NCI-H2029 treated with DMSO at 0.1 percent for 48 hours (cell line): ENCODE measurements around the gene PSAP.
A peak's percentile ranks its signal among the peaks of the same experiment; 100 is the strongest.

Source experiments
- DNase-seq: peaks from one replicate; lab custom pipeline; 2025; lab: John Stamatoyannopoulos, UW

PSAP gene

DNA sequence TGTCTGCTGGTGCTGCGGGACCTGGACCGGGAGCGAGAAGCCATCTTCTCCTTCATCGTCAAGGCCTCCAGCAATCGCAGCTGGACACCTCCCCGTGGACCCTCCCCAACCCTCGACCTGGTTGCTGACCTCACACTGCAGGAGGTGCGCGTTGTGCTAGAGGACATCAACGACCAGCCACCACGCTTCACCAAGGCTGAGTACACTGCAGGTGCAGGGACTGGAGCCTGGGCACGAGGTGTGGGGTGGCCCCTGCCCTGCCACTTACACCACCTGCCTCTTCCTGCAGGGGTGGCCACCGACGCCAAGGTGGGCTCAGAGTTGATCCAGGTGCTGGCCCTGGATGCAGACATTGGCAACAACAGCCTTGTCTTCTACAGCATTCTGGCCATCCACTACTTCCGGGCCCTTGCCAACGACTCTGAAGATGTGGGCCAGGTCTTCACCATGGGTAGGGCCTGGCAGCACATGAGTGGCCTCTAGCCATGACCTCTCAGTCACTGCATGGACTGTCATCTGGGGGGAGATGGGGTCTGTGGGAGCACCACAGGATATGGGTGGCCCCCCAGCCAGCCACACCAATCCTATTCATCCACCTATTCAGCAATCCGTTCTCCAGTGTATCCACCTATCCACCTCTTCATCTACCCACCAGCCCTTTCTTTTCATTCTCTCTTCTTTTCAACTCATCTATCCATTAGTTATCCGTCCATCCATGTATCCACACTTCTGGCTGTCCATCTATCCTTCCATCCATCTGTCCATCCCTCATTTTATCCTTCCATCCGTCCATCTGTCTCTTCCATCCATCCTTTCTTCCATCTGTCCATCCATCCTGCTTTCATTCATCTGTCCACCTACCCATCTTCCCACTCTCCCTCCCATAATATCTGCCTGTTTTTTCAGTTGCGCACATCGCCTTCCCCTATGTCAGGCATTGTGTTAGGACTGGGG is 43.2 kb downstream of the PSAP start:
- no peak for DNase-seq

DNA sequence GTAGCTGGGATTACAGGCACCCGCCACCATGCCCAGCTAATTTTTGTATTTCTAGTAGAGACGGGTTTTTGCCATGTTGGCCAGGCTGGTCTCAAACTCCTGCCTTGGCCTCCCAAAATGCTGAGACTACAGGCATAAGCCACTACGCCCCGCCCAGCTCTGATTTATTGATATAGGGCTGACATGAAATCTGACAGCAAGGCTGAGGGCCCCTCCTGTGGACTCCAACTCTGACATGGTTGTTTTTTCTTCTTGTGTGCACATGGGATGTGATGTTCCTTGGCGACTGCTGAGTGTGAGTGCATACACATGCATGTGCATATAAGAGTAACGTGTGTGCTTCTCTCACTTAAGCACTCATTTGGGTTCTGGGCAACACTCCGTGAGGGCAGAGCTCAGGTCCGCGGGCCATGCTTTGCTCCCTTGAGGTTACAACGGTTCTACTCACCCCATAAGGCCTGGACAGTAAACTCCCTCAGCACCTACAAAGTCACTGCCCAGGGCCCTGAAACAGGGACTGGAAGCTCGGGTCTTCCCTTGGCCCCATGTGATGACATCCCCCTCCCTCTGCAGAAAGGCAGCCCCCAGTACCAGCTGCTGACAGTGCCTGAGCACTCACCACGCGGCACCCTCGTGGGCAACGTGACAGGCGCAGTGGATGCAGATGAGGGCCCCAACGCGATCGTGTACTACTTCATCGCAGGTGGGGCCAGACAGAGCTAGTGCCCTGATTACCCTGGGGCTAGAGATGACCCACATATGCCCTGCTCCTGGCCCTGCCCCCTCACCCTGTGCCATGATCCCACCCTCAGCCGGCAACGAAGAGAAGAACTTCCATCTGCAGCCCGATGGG is 44.1 kb downstream of the PSAP start:
- no peak for DNase-seq

DNA sequence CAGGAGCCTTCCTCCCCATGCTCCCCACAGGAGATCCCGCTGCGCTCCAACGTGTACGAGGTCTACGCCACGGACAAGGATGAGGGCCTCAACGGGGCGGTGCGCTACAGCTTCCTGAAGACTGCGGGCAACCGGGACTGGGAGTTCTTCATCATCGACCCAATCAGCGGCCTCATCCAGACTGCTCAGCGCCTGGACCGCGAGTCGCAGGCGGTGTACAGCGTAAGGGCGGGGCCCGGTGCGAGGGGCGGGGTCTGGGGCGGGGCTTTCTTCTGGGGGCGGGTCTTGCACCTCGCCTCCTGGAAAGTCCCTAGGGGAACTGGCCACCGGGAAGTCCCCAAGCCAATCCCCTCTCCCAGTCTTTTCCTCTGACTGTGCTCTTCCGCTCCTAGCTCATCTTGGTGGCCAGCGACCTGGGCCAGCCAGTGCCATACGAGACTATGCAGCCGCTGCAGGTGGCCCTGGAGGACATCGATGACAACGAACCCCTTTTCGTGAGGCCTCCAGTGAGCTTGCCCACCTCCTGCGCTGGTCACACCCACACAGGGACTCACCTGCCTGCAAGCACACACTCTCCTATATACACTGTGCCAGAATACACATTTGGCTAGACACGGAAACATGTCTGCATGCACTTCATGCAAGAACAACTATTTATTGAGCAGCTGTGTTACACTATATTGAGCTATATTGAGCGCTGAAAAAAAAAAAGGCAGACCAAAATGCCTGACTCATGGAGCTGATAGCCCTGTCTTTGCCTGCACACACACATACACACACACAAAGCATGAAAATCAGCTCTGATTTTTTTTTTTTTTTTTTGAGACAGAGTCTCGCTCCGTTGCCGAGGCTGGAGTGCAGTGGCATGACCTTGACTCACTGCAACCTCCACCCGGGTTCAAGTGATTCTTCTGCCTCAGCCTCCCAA is 45.0 kb downstream of the PSAP start:
- DNase-seq = peak; percentile 48

DNA sequence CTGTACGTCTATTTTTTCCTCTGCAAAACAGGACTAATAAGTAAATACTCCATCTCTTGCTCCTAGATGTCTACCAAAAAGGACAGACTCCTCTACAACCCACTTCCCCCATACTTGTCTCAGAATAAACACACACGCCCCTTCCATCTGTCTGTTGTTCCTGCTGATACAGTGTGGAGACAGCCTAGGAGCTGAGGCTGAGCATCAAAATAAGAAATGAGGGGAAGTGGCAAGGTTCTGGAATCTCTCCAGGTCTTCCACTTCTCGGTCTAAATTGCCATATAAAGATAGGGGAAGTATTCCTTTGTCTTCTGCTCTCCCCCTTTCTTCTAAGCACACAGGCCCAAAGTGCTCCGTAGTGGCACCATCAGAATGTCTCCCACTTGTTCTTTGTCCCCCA is 47.0 kb downstream of the PSAP start:
- DNase-seq = no peak

DNA sequence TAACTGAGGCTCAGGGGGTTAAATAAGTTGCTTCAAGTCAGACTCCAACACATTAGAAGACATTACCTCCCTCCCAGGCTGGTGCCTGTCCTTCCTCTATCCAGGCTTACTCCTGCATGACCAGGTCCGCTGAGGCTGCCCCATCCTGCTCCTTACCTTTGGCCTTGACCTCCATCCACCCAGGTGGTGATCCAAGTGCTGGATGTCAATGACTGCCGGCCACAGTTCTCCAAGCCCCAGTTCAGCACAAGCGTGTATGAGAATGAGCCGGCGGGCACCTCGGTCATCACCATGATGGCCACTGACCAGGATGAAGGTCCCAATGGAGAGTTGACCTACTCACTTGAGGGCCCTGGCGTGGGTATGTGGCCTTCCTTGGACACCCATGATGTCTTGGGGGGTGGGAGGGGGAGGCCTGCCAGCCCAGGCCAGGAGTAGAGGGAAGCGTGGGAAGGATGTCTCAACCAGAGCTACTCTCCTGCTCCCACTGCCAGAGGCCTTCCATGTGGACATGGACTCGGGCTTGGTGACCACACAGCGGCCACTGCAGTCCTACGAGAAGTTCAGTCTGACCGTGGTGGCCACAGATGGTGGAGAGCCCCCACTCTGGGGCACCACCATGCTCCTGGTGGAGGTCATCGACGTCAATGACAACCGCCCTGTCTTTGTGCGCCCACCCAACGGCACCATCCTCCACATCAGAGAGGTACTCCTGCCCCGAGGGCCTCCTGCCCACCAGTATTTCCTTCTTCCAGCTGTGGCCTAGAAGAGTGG is 48.1 kb downstream of the PSAP start:
- no peak for DNase-seq

DNA sequence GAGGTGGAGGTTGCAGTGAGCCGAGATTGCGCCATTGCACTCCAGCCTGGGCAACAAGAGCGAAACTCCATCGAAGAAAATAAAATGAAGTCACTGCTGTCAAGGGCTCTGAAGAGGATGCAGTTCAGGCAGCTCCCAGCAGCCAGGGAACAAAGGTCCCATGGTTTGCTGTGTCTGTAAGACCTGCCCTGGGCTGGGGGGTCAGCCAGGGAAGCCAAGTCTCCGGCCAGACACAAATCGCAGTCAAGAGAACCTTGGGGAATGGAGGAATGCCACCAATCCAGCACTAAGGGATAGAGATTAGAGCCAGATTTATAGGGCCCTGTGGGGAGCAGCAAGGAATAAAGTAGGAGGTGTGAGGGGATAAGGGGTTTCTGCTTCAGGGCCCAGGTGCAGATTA is 48.8 kb downstream of the PSAP start:
- no peak for DNase-seq

DNA sequence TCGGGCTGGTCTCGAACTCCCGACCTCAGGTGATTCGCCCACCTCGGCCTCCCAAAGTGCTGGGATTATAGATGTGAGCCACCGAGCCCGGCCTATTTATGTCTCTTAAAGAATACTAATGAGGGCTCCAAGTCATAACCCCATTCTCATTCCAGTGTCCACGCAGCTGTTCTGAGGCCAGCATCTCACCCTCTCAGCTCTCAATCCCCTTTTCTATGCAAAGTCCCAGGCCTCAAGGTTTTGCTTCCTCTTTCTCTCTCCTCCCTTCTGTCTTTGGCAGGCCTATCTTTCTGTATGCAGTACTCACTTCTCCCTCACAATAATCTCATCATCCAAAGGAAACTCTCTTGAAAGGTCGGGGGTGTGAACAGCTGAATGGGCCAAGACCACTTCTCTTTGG is 49.7 kb downstream of the PSAP start:
- no peak for DNase-seq

DNA sequence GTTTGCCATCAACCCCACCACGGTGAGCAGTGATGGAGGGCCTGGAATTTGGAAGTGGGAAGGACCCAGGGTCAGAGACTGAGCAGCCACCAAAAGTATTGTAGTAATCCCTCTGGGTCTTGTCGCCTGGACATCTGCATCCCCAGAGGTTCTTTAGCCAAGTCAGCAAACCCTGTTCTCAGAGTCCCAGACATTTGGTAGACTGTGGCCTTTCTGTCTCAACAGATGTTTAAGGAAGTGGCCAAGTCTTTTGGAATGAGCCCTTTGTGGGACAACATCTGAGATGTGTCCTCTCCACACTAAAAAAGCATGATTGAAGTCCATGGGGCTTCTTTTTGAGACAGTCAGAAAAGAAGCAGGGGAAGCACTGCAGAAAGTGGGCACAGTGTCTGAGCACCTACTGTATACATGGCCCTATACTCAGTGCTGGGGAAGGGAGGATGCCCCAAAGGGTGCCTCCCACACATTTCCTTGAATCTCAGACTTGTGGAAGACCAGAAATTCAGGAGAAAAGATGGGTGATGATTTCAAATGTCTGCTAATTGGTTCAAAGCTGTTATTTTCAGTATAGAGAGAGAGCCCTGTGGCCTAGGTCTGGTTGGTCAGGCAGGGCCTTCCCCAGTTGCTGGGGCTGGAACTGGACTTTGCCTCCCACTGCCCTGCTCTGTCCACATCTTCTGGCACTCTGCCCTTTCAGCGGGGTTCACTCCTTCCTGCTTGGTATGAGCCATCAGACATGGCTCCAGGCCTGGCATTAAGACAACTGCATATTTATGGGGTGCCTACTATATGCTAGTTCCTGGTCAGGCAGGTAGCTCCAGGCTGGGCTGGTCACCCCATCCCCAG is 51.2 kb downstream of the PSAP start:
- no peak for DNase-seq

DNA sequence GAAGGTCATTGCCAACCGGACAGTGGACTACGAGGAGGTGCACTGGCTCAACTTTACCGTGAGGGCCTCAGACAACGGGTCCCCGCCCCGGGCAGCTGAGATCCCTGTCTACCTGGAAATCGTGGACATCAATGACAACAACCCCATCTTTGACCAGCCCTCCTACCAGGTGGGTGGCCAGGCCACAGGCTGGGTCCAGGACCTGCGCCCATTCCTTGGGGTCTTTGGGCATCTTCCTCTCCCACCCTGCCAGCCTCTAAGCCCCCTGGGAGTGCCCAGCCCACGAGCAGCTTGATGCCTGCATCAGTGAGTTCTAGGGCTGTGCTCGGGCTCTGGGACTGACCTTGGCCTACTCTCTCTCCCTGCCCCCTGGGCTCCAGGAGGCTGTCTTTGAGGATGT is 51.9 kb downstream of the PSAP start:
- no peak for DNase-seq

DNA sequence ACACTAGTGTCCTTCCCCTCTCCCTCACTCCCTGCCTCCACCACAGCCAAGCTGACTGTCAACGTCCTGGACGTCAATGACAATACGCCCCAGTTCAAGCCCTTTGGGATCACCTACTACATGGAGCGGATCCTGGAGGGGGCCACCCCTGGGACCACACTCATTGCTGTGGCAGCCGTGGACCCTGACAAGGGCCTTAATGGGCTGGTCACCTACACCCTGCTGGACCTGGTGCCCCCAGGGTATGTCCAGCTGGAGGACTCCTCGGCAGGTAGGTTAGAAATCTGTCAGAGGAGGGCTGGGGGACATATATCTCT is 52.8 kb downstream of the PSAP start:
- DNase-seq = no peak

DNA sequence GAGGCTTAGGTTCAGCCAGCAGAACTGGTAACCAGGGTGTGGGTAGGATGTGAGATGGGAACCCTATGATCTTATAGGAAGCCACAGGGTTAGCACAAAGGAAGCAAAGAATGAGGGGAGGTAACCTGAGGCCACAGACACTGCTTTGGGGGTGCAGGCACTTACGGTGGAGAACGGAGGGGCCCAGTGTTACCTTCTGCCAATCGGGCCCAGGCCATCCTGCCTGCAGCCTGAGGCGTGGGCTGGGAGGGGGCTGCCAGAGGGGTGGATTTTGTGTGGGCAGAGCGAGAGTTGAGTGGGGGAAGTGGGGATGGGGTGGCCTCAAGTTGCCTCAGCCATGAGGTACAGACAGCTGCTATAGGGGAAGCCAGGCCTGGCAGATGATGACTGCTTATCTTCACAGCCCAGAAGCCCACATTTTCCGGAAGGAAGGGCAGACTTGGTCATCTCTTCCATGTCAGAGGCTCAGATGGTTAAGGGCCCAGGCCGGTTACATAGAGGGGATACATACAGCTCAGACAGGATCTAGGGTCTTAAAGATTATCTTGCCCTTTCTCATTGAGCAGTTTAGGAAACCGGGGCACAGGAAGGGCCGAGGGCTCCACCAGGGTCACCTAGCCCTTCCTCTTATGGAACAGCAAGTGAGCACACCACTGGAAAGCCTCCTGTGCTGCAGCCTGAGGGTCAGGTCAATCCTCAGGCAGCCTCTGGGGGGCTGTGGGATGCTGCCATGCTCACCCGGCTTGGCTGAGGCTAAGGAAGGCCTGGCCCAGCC is 53.3 kb downstream of the PSAP start:
- DNase-seq = no peak

DNA sequence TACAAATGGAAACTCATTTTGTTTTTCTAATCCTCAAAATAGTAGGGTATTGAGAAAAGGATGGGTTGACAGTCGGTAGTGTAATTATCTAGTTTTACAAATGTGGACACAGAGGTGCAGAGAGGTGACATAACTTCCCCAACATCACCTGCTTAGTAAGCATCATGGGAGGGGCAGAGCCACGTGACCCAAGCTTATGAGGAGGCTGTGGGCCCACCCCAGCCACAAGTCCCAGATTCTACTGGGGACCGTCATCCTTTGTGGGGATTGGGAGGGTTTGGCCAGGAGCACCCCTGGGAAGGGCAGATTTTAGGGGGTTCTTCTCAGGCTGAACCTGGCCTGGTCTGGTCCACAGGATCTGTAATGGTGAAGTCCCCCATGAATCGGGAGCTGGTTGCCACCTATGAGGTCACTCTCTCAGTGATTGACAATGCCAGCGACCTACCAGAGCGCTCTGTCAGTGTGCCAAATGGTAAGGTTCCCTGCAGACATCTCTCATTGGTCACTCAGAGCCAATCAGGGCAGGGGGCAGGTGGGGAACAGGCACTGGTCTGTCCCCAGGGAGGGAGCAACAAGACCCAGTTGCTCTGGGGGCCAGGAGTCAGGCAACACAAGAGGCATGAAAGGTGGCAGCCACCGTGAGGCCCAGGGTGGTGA is 54.2 kb downstream of the PSAP start:
- no peak for DNase-seq

DNA sequence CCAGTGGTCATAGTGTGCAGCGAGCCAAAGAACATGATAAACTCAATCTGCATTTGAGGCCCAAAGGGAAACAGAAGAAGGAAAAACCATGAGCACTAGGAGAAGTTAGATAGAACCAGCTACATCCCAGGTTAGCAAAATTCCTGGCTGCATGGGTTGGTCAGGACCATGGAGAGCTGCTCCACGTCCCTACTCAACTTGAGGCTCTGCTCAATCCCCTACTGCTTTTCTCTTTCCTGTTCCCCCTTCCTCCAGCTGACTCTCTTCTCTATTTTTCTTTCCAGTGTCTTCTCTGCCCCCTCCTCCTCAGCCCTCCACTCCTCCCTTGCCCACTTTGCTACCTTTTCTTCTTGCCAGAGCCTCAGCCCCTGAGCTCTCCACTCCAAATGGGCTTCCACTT is 55.8 kb downstream of the PSAP start:
- DNase-seq = no peak

DNA sequence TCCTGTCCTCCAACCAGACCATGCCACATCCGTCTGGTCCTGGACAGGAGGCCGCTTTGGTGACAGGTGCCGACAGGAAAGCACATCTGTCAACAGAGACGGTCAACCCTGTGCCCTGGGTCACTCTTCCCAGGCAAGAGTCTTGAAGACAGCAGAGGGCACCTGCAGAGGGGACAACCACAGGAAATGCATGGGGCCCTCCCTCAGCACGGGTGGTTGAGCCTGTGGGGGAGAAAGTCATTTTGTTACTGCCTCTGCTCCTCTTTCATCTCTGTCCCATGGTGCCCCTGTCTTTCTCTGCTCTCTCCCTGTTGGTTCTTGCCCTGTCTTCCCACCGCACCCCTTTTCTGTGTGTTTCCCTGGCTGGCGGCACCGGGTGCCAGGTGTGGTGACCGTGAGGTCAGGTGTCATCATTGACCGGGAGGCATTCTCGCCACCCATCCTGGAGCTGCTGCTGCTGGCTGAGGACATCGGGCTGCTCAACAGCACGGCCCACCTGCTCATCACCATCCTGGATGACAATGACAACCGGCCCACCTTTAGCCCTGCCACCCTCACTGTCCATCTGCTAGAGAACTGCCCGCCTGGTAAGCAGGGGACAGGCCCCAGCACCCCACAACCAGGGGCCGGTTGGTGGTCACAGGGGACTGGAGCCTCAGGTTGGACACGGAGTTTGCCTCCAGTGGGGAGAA is 60.2 kb downstream of the PSAP start:
- no peak for DNase-seq

DNA sequence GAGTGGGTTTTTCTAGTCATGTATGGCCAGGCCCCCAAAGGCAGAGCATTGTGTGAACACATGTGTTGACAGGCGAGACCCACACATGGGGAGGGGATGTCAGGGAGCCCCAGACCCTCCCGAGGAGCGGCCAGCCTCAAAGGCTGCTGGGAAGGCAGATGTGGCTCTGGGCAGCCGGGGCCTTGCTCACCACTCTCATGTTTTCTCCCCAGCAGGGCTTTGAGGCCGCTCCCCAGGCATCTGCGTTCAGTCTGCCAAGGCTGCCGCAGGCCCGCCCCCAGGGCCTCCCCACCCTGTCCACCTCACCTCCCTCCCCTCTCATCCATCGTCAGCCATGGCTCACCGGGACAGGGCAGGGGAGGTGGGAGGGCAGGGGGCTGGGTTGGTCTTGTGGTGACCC is 61.2 kb downstream of the PSAP start:
- no peak for DNase-seq

DNA sequence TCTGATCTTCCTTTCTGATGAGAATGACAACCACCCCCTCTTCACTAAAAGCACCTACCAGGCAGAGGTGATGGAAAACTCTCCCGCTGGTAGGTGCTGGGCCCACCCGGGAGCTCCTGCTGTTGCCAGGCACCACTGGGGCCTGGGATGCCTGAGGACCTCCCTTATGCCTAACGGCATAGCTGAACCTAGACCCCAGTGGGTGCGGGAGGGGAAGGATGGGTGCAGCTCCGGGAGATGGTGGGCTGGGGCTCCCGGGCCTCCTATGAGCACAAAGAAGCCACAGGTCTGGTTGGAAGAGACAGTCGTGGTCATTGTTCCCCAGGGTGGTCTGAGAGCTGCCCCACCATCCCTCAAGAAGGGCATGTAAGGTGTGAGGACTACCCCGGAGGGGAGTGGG is 62.1 kb downstream of the PSAP start:
- no peak for DNase-seq

DNA sequence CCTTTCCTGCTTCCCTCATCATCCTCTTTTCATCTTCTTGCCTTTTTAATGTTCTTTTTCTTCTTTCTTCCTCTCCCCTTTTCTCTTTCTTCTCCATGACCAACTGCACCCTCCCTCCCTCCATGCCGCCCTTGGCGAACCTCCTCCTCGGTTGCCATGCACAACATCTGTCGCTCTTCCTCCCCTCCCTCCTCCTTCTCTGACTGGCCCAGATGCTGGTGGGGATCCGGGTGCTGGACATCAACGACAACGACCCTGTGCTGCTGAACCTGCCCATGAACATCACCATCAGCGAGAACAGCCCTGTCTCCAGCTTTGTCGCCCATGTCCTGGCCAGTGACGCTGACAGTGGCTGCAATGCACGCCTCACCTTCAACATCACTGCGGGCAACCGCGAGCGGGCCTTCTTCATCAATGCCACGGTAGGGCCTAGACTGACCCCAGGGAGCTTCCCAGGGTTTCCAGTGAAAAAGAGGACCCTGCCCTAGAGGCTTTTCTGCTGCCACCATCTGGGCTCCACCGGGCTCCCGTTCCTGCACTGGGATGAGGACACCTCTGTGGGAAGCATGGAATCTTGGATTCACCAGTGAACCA is 66.3 kb downstream of the PSAP start:
- DNase-seq = no peak
